Upper lobe of left lung (tissue), 6 donors: ENCODE measurements around the gene SNED1. TPM values are rescaled to one million over a fixed set of nuclear protein-coding genes. Genes with fewer than 3 reads are reported as not detected.

Source experiments
- ATAC-seq, 2 donors: fragments of 200-7000 bp; cut with Tn5 transposase; one replicate each; pipeline ENCODE4 v1.9.1; 2022; ENCODE audit warnings: mild to moderate bottlenecking in 2 of 2, moderate library complexity in 2 of 2; ENCODE audit not compliant: low FRiP score in 2 of 2
- DNase-seq, 2 donors: peaks; one replicate each; pipeline ENCODE4 v3.0.0-alpha.2; 2019 to 2020
- H3K27ac ChIP-seq, 4 donors: fragments of 200-600 bp; sonication (generic); one replicate each; pipeline ENCODE4 v1.5.1; 2016 to 2019
- H3K27me3 ChIP-seq, 4 donors: fragments of 200-600 bp; sonication (generic); one replicate each; pipeline ENCODE4 v1.5.1; 2017 to 2019
- H3K36me3 ChIP-seq, 4 donors: fragments of 200-600 bp; sonication (generic); one replicate each; pipeline ENCODE4 v1.5.1; 2016 to 2019
- H3K4me1 ChIP-seq, 4 donors: fragments of 200-600 bp; sonication (generic); one replicate each; pipeline ENCODE4 v1.5.1; 2018 to 2019
- H3K4me3 ChIP-seq, 4 donors: fragments of 200-600 bp; sonication (generic); one replicate each; pipeline ENCODE4 v1.5.1; 2017 to 2019; ENCODE audit warnings: mild to moderate bottlenecking in 2 of 4, moderate library complexity in 1 of 4
- H3K9me3 ChIP-seq, 4 donors: fragments of 200-600 bp; sonication (generic); one replicate each; pipeline ENCODE4 v1.5.1; 2018 to 2019
- CTCF ChIP-seq, 6 experiments: fragments of 450-650 bp in 4 of 6; fragments of 200-600 bp in 2 of 6; sonication (generic) in 2 of 6; IDR thresholded peaks; one replicate each; pipeline ENCODE4 v1.5.1; 2016 to 2019; ENCODE audit warnings: antibody characterized with exemption in 6 of 6
- EP300 ChIP-seq, 4 donors: sonication (generic); formaldehyde crosslinking; IDR thresholded peaks; one replicate each; pipeline ENCODE4 v1.5.1; 2017; ENCODE audit warnings: antibody characterized with exemption in 4 of 4, control low read depth in 2 of 4
- POLR2A ChIP-seq, 4 donors: fragments of 450-650 bp; IDR thresholded peaks; one replicate each; pipeline ENCODE4 v1.5.1; 2016 to 2017; ENCODE audit warnings: antibody characterized with exemption in 4 of 4, mild to moderate bottlenecking in 2 of 4
- POLR2AphosphoS5 ChIP-seq, 2 donors: sonication (generic); formaldehyde crosslinking; IDR thresholded peaks; one replicate each; pipeline ENCODE4 v1.5.1; 2017; ENCODE audit warnings: antibody characterized with exemption in 2 of 2
- WGBS, 2 donors: methylation state at CpG; one replicate each; pipeline ENCODE4 v1.1.5; 2017 to 2018; 5-methylcytosine and 5-hydroxymethylcytosine counted together
- total RNA-seq, 6 donors: library from RNA; depleted of rRNA in 4 of 6; stranded (reverse); fragments of >200 nt in 4 of 6; gene quantifications; one replicate each; pipeline versions ENCODE4 v1.1.0 to v1.2.1, GENCODE V29; 2016 to 2021
- donor health status: DM: no; HTN: no; CAD: no; lungs with moderate emphysema.
- donor health status: DM: no; HTN: yes; CAD: no; lungs with severe emphysema.

Gene SNED1
- total RNA-seq, 6 donors from 2014 or later, result 26.0 to 189 (median 38.9) TPM

GRCh38 chr2:241072151-241072550, 73.7 kb downstream of the SNED1 start:
- no peak for ATAC-seq
- 78 to 81% methylated on average over 8 to 9 of the region's 9 CpGs for WGBS, 2 donors
- Histone ChIP-seq H3K4me1 (no peaks in the 10 kb centered on the region), H3K9me3 (no peaks in the 10 kb centered on the region), H3K27me3 (no peaks in the 10 kb centered on the region), H3K4me3 (no peak overlapping the region), H3K36me3 (peaks cover 0 to 83% (median 40%) of the 10 kb centered on the region in 4 donors), H3K27ac (no peak overlapping the region)
- peak in 1 of 2 donors; percentile 52 for DNase-seq
- no peak for TF ChIP-seq POLR2A (IDR thresholded peaks at IDR 0.05)
- TF ChIP-seq EP300 (IDR thresholded peaks at IDR 0.05), result no peak
- no peak for TF ChIP-seq POLR2AphosphoS5 (IDR thresholded peaks at IDR 0.05)
- TF ChIP-seq CTCF (IDR thresholded peaks at IDR 0.05), result no peak

GRCh38 chr2:241072553-241073165, 74.2 kb downstream of the SNED1 start:
- no peak for ATAC-seq
- Histone ChIP-seq H3K9me3 (no peaks in the 10 kb centered on the region), H3K27me3 (no peaks in the 10 kb centered on the region), H3K4me3 (no peak overlapping the region), H3K36me3 (peaks cover 0 to 78% (median 38%) of the 10 kb centered on the region in 4 donors), H3K27ac (no peak overlapping the region), H3K4me1 (no peaks in the 10 kb centered on the region)
- no peak for TF ChIP-seq POLR2AphosphoS5 (IDR thresholded peaks at IDR 0.05)
- no peak for TF ChIP-seq EP300 (IDR thresholded peaks at IDR 0.05)
- no peak for TF ChIP-seq POLR2A (IDR thresholded peaks at IDR 0.05)
- TF ChIP-seq CTCF (IDR thresholded peaks at IDR 0.05), result no peak
- no peak for DNase-seq
- 92% methylated on average over 12 to 14 of the region's 14 CpGs for WGBS, 2 donors

- H3K9me3 ChIP-seq, result no peaks in the 10 kb centered on the region
- DNase-seq, result peak in 1 of 2 donors; percentile 78
- H3K4me3 ChIP-seq, result no peak overlapping the region
- no peak for TF ChIP-seq EP300 (IDR thresholded peaks at IDR 0.05)
- no peak for TF ChIP-seq POLR2AphosphoS5 (IDR thresholded peaks at IDR 0.05)
- no peak for TF ChIP-seq CTCF (IDR thresholded peaks at IDR 0.05)
- TF ChIP-seq POLR2A (IDR thresholded peaks at IDR 0.05), result no peak
- peaks cover 0 to 70% (median 34%) of the 10 kb centered on the region in 4 donors for H3K36me3 ChIP-seq
- WGBS, 2 donors, result 88 to 92% methylated on average over 6 to 25 of the region's 25 CpGs
- peak overlapping the region in 1 of 4 donors; percentile 15 for H3K27ac ChIP-seq
- no peak for ATAC-seq
- H3K4me1 ChIP-seq, result peaks cover 0 to 3% (median under 1%) of the 10 kb centered on the region in 4 donors
- H3K27me3 ChIP-seq, result no peaks in the 10 kb centered on the region
Measured at GRCh38 chr2:241073166-241074064, 75.0 kb downstream of the SNED1 start.

- Histone ChIP-seq H3K27me3 (no peaks in the 10 kb centered on the region), H3K9me3 (no peaks in the 10 kb centered on the region), H3K36me3 (peaks cover 0 to 62% (median 26%) of the 10 kb centered on the region in 4 donors), H3K4me1 (peaks cover 0 to 7% (median 3%) of the 10 kb centered on the region in 4 donors), H3K4me3 (no peak overlapping the region), H3K27ac (peak overlapping the region in 1 of 4 donors; percentile 15)
- ATAC-seq (peak in 1 of 2 donors; percentile 7), DNase-seq (no peak)
- 84 to 89% methylated on average over 14 to 16 of the region's 16 CpGs for WGBS, 2 donors
- no peak for TF ChIP-seq POLR2A (IDR thresholded peaks at IDR 0.05)
- TF ChIP-seq EP300 (IDR thresholded peaks at IDR 0.05), result no peak
- no peak for TF ChIP-seq CTCF (IDR thresholded peaks at IDR 0.05)
- no peak for TF ChIP-seq POLR2AphosphoS5 (IDR thresholded peaks at IDR 0.05)
Measured at GRCh38 chr2:241074065-241074818, 75.8 kb downstream of the SNED1 start.
